GM18861 (cell line): ENCODE data around the gene ATF5.

Experiments used
- ATAC-seq: cut with Tn5 transposase; IDR thresholded peaks from one replicate; pipeline ENCODE4 v1.9.1; 2021; ENCODE audit not compliant: unreplicated experiment

ATF5 gene, protein sequence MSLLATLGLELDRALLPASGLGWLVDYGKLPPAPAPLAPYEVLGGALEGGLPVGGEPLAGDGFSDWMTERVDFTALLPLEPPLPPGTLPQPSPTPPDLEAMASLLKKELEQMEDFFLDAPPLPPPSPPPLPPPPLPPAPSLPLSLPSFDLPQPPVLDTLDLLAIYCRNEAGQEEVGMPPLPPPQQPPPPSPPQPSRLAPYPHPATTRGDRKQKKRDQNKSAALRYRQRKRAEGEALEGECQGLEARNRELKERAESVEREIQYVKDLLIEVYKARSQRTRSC

GRCh38 chr19:49929121-49929610 lies at the start of gene ATF5, which contains the start of gene NUP62:
ATF5 (plus strand) TSS chr19:49929205; CDS start chr19:49930851, 1,646 bp downstream.
NUP62 (minus strand) TSS chr19:49929504; CDS start chr19:49909807, 19,697 bp downstream.
- ATAC-seq, result peak; percentile 26

DNA sequence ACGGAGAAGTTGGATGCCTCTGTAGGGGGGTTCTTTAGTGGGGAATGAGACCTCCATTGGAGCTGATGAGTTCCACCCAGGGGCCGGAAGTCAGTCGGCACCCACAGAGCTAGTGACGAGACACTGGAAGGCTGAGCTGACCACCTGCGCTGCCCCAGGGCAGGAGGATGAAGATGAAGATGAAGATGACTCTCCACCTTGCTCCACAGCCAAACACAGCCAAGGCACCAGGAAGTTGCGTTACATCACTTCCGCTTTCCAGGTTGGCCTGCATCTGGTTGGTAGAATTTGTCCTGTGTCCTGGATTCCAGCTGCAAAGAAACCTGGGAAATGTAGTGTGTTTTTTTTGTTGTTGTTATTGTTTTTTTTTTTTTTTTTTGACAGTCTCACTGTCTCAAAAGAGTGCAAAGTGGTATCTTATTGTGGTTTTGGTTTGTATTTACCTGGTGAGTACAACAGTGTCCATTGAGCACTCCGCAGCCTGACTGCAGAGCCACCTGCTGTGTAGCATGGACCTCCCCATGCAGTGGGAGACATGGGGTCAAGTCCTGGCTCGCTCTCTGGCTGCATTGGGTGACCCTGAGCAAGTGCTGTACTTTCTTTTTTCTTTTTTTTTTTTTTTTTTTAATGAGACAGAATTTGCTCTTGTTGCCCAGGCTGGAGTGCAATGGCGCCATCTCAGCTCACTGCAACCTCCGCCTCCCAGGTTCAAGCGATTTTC lies 49.6 kb upstream of the ATF5 start:
- no peak for ATAC-seq

GRCh38 chr19:49880162-49880869 lies 48.7 kb upstream of the ATF5 start:
- ATAC-seq, result no peak

GRCh38 chr19:49881186-49881585 lies 47.8 kb upstream of the ATF5 start:
- no peak for ATAC-seq

- ATAC-seq, result no peak
Measured at GRCh38 chr19:49881672-49882394, 47.2 kb upstream of the ATF5 start.

- no peak for ATAC-seq
Measured at GRCh38 chr19:49882643-49883042, 46.4 kb upstream of the ATF5 start.

DNA sequence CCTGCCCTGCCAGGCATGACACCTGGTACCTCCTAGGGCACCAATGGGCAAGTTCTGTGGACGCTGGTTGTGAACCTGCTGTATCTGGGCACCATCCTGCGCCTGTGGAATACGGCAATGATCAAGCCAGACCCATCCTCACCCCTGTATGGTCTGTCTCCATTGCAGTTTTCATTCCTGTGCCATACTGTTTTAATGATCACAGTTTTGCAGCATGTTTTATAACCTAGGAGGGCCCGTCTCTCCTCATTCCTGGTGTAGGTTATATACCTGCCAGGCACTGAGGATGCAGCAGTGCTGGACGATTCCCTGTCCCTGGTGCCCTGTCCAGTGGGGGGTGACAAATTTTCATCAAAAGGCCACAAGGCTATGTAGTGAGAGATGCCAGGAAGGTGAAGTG lies 45.9 kb upstream of the ATF5 start:
- ATAC-seq, result no peak

DNA sequence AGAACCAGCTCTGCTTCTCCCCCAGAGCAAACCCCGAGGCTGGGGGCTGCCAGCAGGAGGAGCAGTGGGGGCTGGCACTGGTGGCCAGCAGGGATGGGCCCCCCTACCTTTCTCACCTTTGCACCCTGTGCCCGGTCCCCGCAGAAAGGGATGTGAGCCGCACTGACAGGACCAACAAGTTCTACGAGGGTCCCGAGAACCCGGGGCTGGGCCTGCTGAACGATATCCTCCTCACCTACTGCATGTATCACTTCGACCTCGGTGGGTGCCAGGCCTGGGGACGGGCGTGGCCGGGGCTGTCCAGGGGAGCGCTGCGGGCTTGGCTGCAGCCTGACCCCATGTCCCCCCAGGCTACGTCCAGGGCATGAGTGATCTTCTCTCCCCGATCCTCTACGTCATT lies 44.9 kb upstream of the ATF5 start:
- no peak for ATAC-seq

DNA sequence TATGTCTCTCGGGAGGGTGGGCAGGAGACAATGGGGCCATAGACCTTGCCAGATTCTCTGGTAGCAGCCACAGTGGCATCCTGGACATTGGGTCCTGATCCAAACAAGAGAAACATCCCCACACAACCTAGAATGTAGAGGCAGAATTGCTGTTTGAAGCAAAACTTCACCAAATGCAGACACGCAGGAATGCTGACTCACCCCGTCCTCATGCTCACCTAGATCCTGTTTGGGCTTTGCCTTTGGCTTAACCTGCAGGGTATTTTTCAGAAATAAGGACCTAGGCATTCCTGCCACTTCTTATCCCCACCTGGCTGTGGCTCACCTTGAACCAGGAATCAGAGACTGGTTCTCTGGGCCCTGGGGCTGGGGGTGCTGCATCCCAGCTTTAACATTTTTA lies 44.2 kb upstream of the ATF5 start:
- ATAC-seq, result no peak

DNA sequence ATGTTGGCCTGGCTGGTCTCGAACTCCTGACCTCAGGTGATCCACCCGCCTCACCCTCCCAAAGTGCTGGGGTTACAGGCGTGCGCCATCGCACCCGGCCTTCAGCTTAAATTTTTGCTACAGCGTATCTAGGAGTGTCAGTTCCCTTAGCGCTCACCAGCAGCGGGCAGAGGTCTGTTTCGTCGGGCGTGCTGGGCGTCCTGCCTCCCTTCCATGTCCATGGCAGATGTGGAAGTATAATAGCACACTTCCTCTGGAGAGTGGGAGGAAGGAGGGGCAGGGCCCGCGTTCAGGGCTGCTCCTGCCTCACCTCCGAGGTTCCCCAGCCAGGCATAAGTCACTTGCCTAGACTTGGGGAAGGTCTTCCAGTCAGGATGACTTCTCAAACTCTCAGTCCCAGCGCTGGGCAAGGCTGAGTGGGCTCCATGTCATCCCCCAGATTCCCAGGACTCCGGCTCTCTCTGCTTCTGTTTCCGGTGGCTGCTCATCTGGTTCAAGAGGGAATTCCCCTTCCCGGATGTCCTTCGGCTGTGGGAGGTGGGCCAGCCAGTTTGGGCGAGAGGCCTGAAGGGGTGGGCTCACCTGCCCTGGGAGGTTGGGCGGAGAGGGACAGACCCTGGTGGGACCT lies 41.9 kb upstream of the ATF5 start:
- no peak for ATAC-seq

GRCh38 chr19:49887665-49888509 lies 41.1 kb upstream of the ATF5 start:
- ATAC-seq, result no peak

DNA sequence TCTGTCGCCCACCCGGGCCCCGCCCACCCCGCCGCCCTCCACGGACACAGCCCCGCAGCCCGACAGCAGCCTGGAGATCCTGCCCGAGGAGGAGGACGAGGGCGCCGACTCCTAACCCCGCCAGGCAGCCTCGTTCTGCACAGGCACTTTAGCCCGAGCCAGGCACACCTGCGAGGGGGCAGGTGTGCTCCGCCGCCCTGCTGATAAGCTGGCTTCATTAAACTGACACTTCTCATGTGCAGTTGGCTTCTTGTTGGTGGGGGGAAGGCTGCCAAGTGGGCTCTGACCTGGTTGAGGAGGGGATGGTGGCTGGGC lies 40.5 kb upstream of the ATF5 start:
- ATAC-seq, result no peak

GRCh38 chr19:49889038-49889686 lies 39.8 kb upstream of the ATF5 start:
- no peak for ATAC-seq

- no peak for ATAC-seq
Measured at GRCh38 chr19:49889687-49890348, 39.2 kb upstream of the ATF5 start.

GRCh38 chr19:49890349-49891311 lies 38.4 kb upstream of the ATF5 start:
- no peak for ATAC-seq

DNA sequence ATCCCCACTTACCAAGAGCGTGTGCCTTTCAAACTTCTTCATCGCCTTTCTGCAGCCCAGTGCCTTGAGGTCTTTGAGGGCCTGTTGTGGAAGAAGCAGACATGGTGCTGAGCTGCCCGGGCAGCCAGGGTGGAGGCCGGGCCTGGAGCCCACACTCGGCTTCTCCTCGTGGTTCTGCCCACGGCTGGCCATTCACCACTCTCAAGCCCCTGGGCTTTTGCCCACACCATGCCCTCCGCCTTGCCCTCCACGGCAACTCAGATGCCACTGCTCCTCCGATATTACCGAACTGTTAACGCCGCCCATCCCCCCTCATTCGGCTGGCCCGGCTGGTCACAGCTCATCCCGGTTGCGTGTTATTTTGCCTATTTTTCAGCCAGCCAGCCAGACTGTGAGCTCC lies 37.6 kb upstream of the ATF5 start:
- ATAC-seq, result no peak

DNA sequence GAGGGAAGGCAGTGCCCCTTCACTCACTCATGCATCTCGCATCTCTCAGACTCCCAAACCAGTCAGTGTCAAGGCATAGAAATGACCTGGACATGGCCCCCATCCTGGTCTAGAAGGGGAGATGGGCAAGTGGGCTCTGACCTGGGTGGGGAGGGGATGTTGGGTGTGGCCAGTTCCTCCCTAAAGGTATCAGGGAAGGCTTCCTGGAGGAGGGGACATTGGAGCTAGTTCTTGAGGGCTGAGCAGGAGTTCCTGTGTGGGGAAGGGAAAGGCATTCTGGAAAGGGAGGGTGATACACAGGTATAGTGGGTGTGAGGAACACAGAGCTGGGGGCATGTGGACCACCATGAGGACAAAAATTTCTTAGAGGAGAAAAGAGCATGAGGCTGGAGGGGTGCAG lies 36.3 kb upstream of the ATF5 start:
- ATAC-seq, result no peak
